Testis (tissue), 2 donors: Measurements from ENCODE around the gene RAB11FIP3.

Experiments
- POLR2A ChIP-seq: fragments of 450-650 bp; IDR thresholded peaks from one replicate; pipeline ENCODE4 v1.6.1; 2017; ENCODE audit warnings: antibody characterized with exemption, mild to moderate bottlenecking, moderate library complexity
- TF ChIP-seq, protein P1 (sequence below), 3 experiments: fragments of 450-650 bp in 2 of 3; fragments of 200-600 bp in 1 of 3; sonication (generic) in 1 of 3; IDR thresholded peaks; one replicate each; pipeline ENCODE4 v1.5.1; 2016 to 2019; ENCODE audit warnings: antibody characterized with exemption in 3 of 3, mild to moderate bottlenecking in 2 of 3, moderate library complexity in 1 of 3

DNA sequence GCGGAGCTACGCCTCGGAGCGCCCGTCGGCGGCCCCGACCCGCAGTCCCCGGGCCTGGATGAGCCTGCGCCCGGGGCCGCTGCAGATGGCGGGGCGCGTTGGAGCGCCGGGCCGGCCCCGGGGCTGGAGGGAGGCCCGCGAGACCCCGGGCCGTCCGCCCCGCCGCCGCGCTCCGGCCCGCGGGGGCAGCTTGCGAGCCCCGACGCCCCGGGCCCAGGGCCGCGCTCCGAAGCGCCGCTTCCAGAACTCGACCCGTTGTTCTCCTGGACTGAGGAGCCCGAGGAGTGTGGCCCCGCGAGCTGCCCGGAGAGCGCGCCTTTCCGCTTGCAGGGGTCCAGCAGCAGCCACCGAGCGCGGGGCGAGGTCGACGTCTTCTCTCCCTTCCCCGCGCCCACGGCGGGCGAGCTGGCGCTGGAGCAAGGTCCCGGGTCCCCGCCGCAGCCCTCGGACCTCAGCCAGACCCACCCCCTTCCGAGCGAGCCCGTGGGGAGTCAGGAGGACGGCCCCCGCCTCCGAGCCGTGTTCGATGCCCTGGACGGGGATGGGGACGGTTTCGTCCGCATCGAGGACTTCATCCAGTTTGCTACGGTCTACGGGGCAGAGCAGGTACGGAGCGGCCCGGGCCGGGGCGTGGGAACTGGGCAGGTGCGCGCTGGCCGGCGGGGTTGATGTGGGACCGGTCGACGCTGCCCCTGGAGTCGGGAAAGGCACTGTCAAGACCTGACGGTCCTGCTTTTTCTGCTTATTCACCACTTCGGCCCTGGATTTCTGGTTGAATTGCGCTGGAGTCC lies 861 bp downstream of the RAB11FIP3 start:
- TF ChIP-seq, protein P1, sequence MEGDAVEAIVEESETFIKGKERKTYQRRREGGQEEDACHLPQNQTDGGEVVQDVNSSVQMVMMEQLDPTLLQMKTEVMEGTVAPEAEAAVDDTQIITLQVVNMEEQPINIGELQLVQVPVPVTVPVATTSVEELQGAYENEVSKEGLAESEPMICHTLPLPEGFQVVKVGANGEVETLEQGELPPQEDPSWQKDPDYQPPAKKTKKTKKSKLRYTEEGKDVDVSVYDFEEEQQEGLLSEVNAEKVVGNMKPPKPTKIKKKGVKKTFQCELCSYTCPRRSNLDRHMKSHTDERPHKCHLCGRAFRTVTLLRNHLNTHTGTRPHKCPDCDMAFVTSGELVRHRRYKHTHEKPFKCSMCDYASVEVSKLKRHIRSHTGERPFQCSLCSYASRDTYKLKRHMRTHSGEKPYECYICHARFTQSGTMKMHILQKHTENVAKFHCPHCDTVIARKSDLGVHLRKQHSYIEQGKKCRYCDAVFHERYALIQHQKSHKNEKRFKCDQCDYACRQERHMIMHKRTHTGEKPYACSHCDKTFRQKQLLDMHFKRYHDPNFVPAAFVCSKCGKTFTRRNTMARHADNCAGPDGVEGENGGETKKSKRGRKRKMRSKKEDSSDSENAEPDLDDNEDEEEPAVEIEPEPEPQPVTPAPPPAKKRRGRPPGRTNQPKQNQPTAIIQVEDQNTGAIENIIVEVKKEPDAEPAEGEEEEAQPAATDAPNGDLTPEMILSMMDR (IDR thresholded peaks at IDR 0.05): no peak
- TF ChIP-seq POLR2A: no peak
